ACC112 (cell line): ENCODE measurements around the gene GPR26.

Source experiments
- H2AFZ ChIP-seq: fragments of 200-600 bp; sonication (generic); one replicate; pipeline ENCODE4 v1.6.0; 2017; ENCODE audit warnings: antibody characterized with exemption, low read length; ENCODE audit not compliant: unreplicated experiment
- H3K27ac ChIP-seq: fragments of 200-600 bp; sonication (generic); 2 replicates; pipeline ENCODE4 v1.5.1; 2014; ENCODE audit warnings: low read depth, mild to moderate bottlenecking, antibody characterized with exemption, low read length, moderate library complexity
- H3K27me3 ChIP-seq: fragments of 200-600 bp; sonication (generic); 2 replicates; pipeline ENCODE4 v1.6.1; 2014; ENCODE audit warnings: mild to moderate bottlenecking, antibody characterized with exemption, low read length, moderate library complexity, mixed read lengths; ENCODE audit not compliant: insufficient read depth
- H3K36me3 ChIP-seq: fragments of 200-600 bp; sonication (generic); 2 replicates; pipeline ENCODE4 v1.6.1; 2016; ENCODE audit warnings: mild to moderate bottlenecking, antibody characterized with exemption, low read length, moderate library complexity, mixed read lengths; ENCODE audit not compliant: insufficient read depth
- H3K4me1 ChIP-seq: fragments of 200-600 bp; sonication (generic); one replicate; pipeline ENCODE4 v1.6.1; 2016; ENCODE audit warnings: low read length, mixed read lengths; ENCODE audit not compliant: insufficient read depth, unreplicated experiment, control insufficient read depth
- H3K4me3 ChIP-seq: fragments of 200-600 bp; sonication (generic); 2 replicates; pipeline ENCODE4 v1.5.1; 2014; ENCODE audit warnings: mild to moderate bottlenecking, low read depth, low read length
- H3K79me2 ChIP-seq: fragments of 200-600 bp; sonication (generic); one replicate; pipeline ENCODE4 v1.6.0; 2016; ENCODE audit warnings: low read length; ENCODE audit not compliant: control insufficient read depth, unreplicated experiment, insufficient read depth

Gene GPR26

DNA sequence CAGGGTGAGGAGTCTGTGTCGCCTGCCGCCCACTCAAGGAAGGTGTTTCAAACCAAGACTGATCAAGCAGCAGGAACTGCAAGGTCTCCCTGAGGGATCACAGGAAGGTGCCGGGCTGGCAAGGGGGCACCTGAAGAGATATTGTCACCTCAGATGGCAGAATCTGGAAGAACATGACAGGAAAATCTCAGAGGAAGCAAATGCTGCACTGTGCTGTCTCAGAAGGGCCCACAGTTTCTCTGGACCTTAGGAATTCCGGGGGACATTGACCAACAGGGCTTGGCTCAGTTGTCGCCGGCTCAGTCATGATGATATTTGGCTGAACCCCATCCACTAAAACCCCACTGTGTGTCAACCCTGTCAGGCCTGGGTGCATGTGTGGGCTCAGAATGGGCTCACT lies 31.9 kb upstream of the GPR26 start:
- Histone ChIP-seq H3K4me3 (no peak overlapping the region), H3K79me2 (no peaks in the 10 kb centered on the region), H2AFZ (no peak overlapping the region), H3K4me1 (no peaks in the 10 kb centered on the region), H3K27me3 (no peaks in the 10 kb centered on the region), H3K27ac (no peak overlapping the region), H3K36me3 (no peaks in the 10 kb centered on the region)

- H3K36me3 ChIP-seq: no peaks in the 10 kb centered on the region
- H2AFZ ChIP-seq: no peak overlapping the region
- H3K4me1 ChIP-seq: no peaks in the 10 kb centered on the region
- no peak overlapping the region for H3K27ac ChIP-seq
- H3K79me2 ChIP-seq: no peaks in the 10 kb centered on the region
- H3K4me3 ChIP-seq: no peak overlapping the region
- H3K27me3 ChIP-seq: no peaks in the 10 kb centered on the region
Measured at GRCh38 chr10:123635131-123635530, 31.0 kb upstream of the GPR26 start.

DNA sequence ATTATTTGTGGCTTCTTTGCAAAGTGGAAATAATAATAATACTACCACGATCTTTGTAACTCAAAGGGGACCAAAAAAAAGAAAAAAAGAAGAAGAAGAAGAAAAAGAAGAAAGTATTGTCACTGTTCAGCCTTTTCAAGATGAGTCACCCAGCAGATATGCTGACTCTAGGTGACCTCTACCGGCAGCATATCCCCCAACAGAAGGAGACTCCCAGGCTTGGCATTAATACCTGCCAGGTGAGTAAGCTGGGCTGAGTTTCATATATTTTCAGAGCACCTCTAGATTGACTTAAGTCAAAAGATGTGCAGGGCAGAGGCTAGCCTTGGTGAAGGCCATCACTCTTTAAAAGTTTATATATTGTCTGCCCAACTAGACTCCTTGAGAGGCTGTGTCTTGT lies 30.4 kb upstream of the GPR26 start:
- Histone ChIP-seq H3K4me1 (no peaks in the 10 kb centered on the region), H3K36me3 (no peaks in the 10 kb centered on the region), H3K27me3 (no peaks in the 10 kb centered on the region)

GRCh38 chr10:123636598-123637325 lies 29.4 kb upstream of the GPR26 start:
- H3K4me3 ChIP-seq: no peak overlapping the region

More for the DNA sequence above, 30.4 kb upstream of the GPR26 start:
- H3K79me2 ChIP-seq: no peaks in the 10 kb centered on the region
- H3K27ac ChIP-seq: no peak overlapping the region
- no peak overlapping the region for H3K4me3 ChIP-seq
- no peak overlapping the region for H2AFZ ChIP-seq

GRCh38 chr10:123637326-123637880 lies 28.8 kb upstream of the GPR26 start:
- Histone ChIP-seq H3K27me3 (no peaks in the 10 kb centered on the region), H2AFZ (no peak overlapping the region), H3K27ac (no peak overlapping the region), H3K4me1 (no peaks in the 10 kb centered on the region), H3K36me3 (no peaks in the 10 kb centered on the region), H3K79me2 (no peaks in the 10 kb centered on the region), H3K4me3 (no peak overlapping the region)

More at GRCh38 chr10:123636598-123637325, 29.4 kb upstream of the GPR26 start:
- H3K27ac ChIP-seq: no peak overlapping the region
- H3K79me2 ChIP-seq: no peaks in the 10 kb centered on the region
- H3K36me3 ChIP-seq: no peaks in the 10 kb centered on the region
- no peak overlapping the region for H2AFZ ChIP-seq
- no peaks in the 10 kb centered on the region for H3K4me1 ChIP-seq
- H3K27me3 ChIP-seq: no peaks in the 10 kb centered on the region

DNA sequence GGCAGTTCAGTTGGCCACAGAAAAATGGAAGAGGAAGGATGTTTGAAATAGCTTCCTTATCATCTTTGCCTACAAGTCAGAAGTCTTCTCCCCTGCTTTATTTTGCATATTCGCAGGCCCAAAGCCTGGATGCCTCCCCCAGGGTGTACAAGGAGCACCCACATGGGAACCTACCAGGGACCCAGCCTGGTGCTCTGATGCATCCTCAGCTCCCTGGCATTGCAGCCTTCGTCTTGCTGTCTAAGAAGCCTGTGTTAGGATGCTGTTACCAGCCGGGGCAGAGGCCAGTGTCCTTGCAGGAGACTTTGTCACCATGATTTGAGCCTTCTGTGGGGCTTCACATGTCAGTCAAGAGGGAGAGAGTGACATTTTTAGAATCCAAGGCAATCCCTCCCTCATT lies 27.0 kb upstream of the GPR26 start:
- H3K79me2 ChIP-seq: no peaks in the 10 kb centered on the region
- H3K27me3 ChIP-seq: no peaks in the 10 kb centered on the region
- no peak overlapping the region for H3K4me3 ChIP-seq
- H3K27ac ChIP-seq: no peak overlapping the region
- H2AFZ ChIP-seq: no peak overlapping the region
- no peaks in the 10 kb centered on the region for H3K36me3 ChIP-seq
- no peaks in the 10 kb centered on the region for H3K4me1 ChIP-seq

- Histone ChIP-seq H3K4me1 (no peaks in the 10 kb centered on the region), H3K79me2 (no peaks in the 10 kb centered on the region), H3K36me3 (no peaks in the 10 kb centered on the region), H3K27ac (no peak overlapping the region), H2AFZ (no peak overlapping the region), H3K4me3 (no peak overlapping the region), H3K27me3 (no peaks in the 10 kb centered on the region)
Measured at GRCh38 chr10:123640016-123640535, 26.1 kb upstream of the GPR26 start.

DNA sequence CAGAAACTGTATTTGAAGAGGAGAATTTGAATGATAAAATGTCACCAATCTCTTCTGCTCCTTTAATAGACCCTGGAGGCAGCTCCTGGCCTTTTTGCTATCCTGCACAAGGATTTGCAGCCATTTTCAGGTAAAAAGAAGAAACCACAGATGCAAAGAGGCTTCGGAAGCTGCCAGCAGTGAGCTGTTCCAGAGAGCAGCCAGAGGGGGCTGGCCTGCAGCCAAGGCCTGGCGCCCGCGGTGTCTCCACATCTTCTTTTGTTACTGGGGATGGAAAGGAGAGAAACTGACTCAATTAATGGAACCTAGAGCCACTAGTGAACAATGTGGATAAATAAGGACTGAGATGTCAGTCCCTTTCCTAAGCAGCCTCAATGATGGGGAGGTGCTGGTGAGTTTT lies 23.9 kb upstream of the GPR26 start:
- Histone ChIP-seq H3K27me3 (no peaks in the 10 kb centered on the region), H2AFZ (no peak overlapping the region), H3K79me2 (no peaks in the 10 kb centered on the region), H3K27ac (no peak overlapping the region), H3K36me3 (no peaks in the 10 kb centered on the region), H3K4me3 (no peak overlapping the region), H3K4me1 (no peaks in the 10 kb centered on the region)

DNA sequence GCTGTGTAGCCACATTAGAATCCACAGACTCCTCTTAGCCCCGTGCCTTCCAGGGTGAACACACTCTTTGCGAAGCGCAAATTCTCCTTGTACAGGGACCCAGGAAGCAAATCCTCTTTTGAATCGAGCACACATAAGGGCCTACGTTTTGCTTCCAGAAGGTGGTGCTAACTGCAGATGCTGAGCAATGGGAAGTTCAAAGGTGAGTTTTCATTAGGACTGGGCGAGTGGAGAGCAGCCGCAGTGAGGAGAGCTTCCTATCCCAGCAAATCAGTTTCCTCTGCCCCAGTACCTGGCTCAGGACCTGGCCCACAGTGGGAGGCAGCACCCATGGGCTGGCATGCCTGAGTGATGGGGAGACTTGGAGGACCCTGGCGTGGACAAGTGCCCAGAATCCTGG lies 23.5 kb upstream of the GPR26 start:
- Histone ChIP-seq H3K79me2 (no peaks in the 10 kb centered on the region), H3K4me3 (no peak overlapping the region), H3K4me1 (no peaks in the 10 kb centered on the region), H2AFZ (no peak overlapping the region), H3K27me3 (no peaks in the 10 kb centered on the region), H3K36me3 (no peaks in the 10 kb centered on the region), H3K27ac (no peak overlapping the region)

GRCh38 chr10:123643315-123643714 lies 22.8 kb upstream of the GPR26 start:
- no peak overlapping the region for H3K4me3 ChIP-seq
- H3K27ac ChIP-seq: no peak overlapping the region
- no peak overlapping the region for H2AFZ ChIP-seq
- no peaks in the 10 kb centered on the region for H3K79me2 ChIP-seq
- no peaks in the 10 kb centered on the region for H3K27me3 ChIP-seq
- H3K36me3 ChIP-seq: no peaks in the 10 kb centered on the region
- no peaks in the 10 kb centered on the region for H3K4me1 ChIP-seq

DNA sequence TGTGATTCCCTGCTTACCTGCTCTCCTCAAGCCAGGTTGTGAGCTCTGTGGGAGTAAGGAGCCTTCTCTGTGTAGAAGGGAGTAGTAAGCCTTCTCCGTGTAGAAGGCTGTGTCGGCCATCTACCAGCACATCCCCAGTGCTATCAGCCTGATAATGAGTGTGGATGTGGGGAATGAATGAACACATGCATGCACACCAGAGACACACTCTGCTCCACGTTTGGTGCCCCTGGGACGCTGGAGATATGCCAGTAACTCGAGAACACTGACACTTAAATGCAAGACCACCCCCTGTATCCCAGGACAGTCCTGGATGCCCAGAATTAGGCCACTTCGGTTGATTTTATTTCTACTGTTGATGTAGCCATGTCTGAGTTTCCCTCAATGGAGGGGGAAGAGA lies 21.1 kb upstream of the GPR26 start:
- Histone ChIP-seq H2AFZ (no peak overlapping the region), H3K27me3 (no peaks in the 10 kb centered on the region), H3K36me3 (no peaks in the 10 kb centered on the region), H3K4me1 (no peaks in the 10 kb centered on the region), H3K27ac (no peak overlapping the region), H3K4me3 (no peak overlapping the region), H3K79me2 (no peaks in the 10 kb centered on the region)
